Choroid plexus epithelial cell (primary cell): ENCODE data around the gene TMPRSS9.
"Not testable (repeated sequence)": the region's sequence is repeated elsewhere in the genome, so short reads cannot be mapped to it uniquely, and the experiment has no call there.

Experiments used
- DNase-seq: peaks from one replicate; pipeline ENCODE4 v3.0.0-alpha.2; 2010; ENCODE audit warnings: low read depth
- H3K4me3 ChIP-seq: 2 replicates; pipeline ENCODE4 v1.5.1; 2011; ENCODE audit warnings: low read depth, mild to moderate bottlenecking, control low read depth, low read length, moderate library complexity
- CTCF ChIP-seq: conservative IDR thresholded peaks from 2 replicates; pipeline ENCODE4 v1.5.1; 2011; ENCODE audit warnings: low read depth, mild to moderate bottlenecking, control low read depth, inconsistent platforms, low read length, moderate library complexity

TMPRSS9 gene

GRCh38 chr19:2460245-2460644 lies 100.2 kb downstream of the TMPRSS9 start:
- TF ChIP-seq CTCF, result no peak
- H3K4me3 ChIP-seq, result no peak overlapping the region
- DNase-seq, result no peak

- peak overlapping the region; percentile 78 for H3K4me3 ChIP-seq
- peak; percentile 43 for TF ChIP-seq CTCF
- DNase-seq, result peak; percentile 50
These were observed 101.9 kb downstream of the TMPRSS9 start for GRCh38 chr19:2461751-2462634.

GRCh38 chr19:2462635-2463421 lies 102.8 kb downstream of the TMPRSS9 start:
- DNase-seq, result peak; percentile 96
- peak overlapping the region; percentile 78 for H3K4me3 ChIP-seq
- no peak for TF ChIP-seq CTCF

- not testable (repeated sequence) for DNase-seq, H3K4me3 ChIP-seq
These were observed 103.6 kb downstream of the TMPRSS9 start for GRCh38 chr19:2463694-2464093.

GRCh38 chr19:2464389-2464788 lies 104.3 kb downstream of the TMPRSS9 start:
- no peak for TF ChIP-seq CTCF
- no peak overlapping the region for H3K4me3 ChIP-seq
- peak; percentile 52 for DNase-seq

- no peak for TF ChIP-seq CTCF
- no peak overlapping the region for H3K4me3 ChIP-seq
- DNase-seq, result no peak
These were observed 108.5 kb downstream of the TMPRSS9 start for GRCh38 chr19:2468596-2468995.

GRCh38 chr19:2469102-2469914 lies 109.2 kb downstream of the TMPRSS9 start:
- DNase-seq, result peak; percentile 61
- TF ChIP-seq CTCF, result no peak
- H3K4me3 ChIP-seq, result no peak overlapping the region

GRCh38 chr19:2469915-2470200 lies 109.8 kb downstream of the TMPRSS9 start:
- not testable (repeated sequence) for H3K4me3 ChIP-seq, DNase-seq
